HepG2 (cell line): ENCODE results near the gene MYADML2. TPM values are rescaled to one million over a fixed set of nuclear protein-coding genes. Genes with fewer than 3 reads are reported as not detected.

Experiments
- BORCS8-MEF2B ChIP-seq: sonication (generic); formaldehyde crosslinking; IDR thresholded peaks from 2 replicates; pipeline ENCODE4 v1.8.0; 2022; ENCODE audit warnings: mild to moderate bottlenecking, missing genetic modification reagents
- CREM ChIP-seq, 2 experiments: sonication (generic) in 1 of 2; formaldehyde crosslinking in 1 of 2; IDR thresholded peaks; 2 replicates each; pipeline versions ENCODE4 v1.4.0 to v1.6.1; 2016 to 2020; ENCODE audit warnings: antibody characterized with exemption in 1 of 2, mild to moderate bottlenecking in 1 of 2, missing genetic modification reagents in 1 of 2
- HDAC1 ChIP-seq: sonication (generic); formaldehyde crosslinking; IDR thresholded peaks from 2 replicates; pipeline ENCODE4 v1.5.1; 2020; ENCODE audit warnings: mild to moderate bottlenecking, missing genetic modification reagents
- HNF4G ChIP-seq, 2 experiments: sonication (generic) in 1 of 2; formaldehyde crosslinking in 1 of 2; IDR thresholded peaks; 2 replicates each; pipeline versions ENCODE4 v1.4.0 to v1.6.1; 2011 to 2020; ENCODE audit warnings: borderline replicate concordance in 2 of 2, low read depth in 2 of 2, mild to moderate bottlenecking in 2 of 2, low read length in 1 of 2, missing genetic modification reagents in 1 of 2, moderate library complexity in 1 of 2
- IKZF1 ChIP-seq: fragments of 450-650 bp; IDR thresholded peaks from 2 replicates; pipeline ENCODE4 v1.7.1; 2016
- KMT2B ChIP-seq: IDR thresholded peaks from 2 replicates; pipeline ENCODE4 v1.6.1; 2016; ENCODE audit warnings: missing genetic modification reagents, missing compliant biosample characterization
- MAZ ChIP-seq, 2 experiments: sonication (generic) in 1 of 2; formaldehyde crosslinking in 1 of 2; IDR thresholded peaks; 2 replicates each; pipeline versions ENCODE4 v1.5.0 to v1.6.1; 2012 to 2020; ENCODE audit warnings: low read depth in 2 of 2, mild to moderate bottlenecking in 2 of 2, borderline replicate concordance in 1 of 2, improper control_type of control experiment in 1 of 2, low read length in 1 of 2, missing genetic modification reagents in 1 of 2, moderate library complexity in 1 of 2
- NONO ChIP-seq, 2 experiments: fragments of 450-650 bp in 1 of 2; sonication (generic) in 1 of 2; formaldehyde crosslinking in 1 of 2; IDR thresholded peaks in 1 of 2; conservative IDR thresholded peaks in 1 of 2; 2 replicates each; pipeline versions ENCODE4 v1.6.1 to v1.8.0; 2017 to 2022; ENCODE audit warnings: mild to moderate bottlenecking in 1 of 2, missing genetic modification reagents in 1 of 2, moderate library complexity in 1 of 2
- PTBP1 ChIP-seq: fragments of 200-400 bp; formaldehyde crosslinking; IDR thresholded peaks from 2 replicates; pipeline ENCODE4 v1.6.1; 2018; ENCODE audit warnings: low read length, low read depth; ENCODE audit not compliant: poor library complexity, severe bottlenecking
- SSRP1 ChIP-seq: IDR thresholded peaks from 2 replicates; pipeline ENCODE4 v1.6.1; 2016; ENCODE audit warnings: control low read depth
- TEAD3 ChIP-seq: optimal IDR thresholded peaks from 2 replicates; pipeline ENCODE3; 2016; ENCODE audit warnings: borderline replicate concordance
- WIZ ChIP-seq: sonication (generic); formaldehyde crosslinking; IDR thresholded peaks from 2 replicates; pipeline ENCODE4 v1.5.1; 2020; ENCODE audit warnings: mild to moderate bottlenecking, missing genetic modification reagents
- ZFP36L2 ChIP-seq: sonication (generic); formaldehyde crosslinking; IDR thresholded peaks from 2 replicates; pipeline ENCODE4 v1.4.0; 2020; ENCODE audit warnings: missing genetic modification reagents
- ZFP90 ChIP-seq: sonication (generic); formaldehyde crosslinking; IDR thresholded peaks from 2 replicates; pipeline ENCODE4 v1.8.0; 2022; ENCODE audit warnings: missing genetic modification reagents, mild to moderate bottlenecking, inconsistent platforms, borderline replicate concordance
- ZNF34 ChIP-seq: sonication (generic); formaldehyde crosslinking; IDR thresholded peaks from 2 replicates; pipeline ENCODE4 v1.4.0; 2020; ENCODE audit warnings: mild to moderate bottlenecking, missing genetic modification reagents, borderline replicate concordance
- ZNF496 ChIP-seq: sonication (generic); formaldehyde crosslinking; IDR thresholded peaks from 2 replicates; pipeline ENCODE4 v1.8.1; 2023; ENCODE audit warnings: mild to moderate bottlenecking, moderate library complexity, missing genetic modification reagents; ENCODE audit not compliant: insufficient replicate concordance
- ZNF546 ChIP-seq: sonication (generic); formaldehyde crosslinking; conservative IDR thresholded peaks from 2 replicates; pipeline ENCODE4 v1.8.1; 2023; ENCODE audit warnings: mild to moderate bottlenecking, missing genetic modification reagents
- ZNF558 ChIP-seq: sonication (generic); formaldehyde crosslinking; IDR thresholded peaks from 2 replicates; pipeline ENCODE4 v1.9.0; 2022; ENCODE audit warnings: mild to moderate bottlenecking, missing genetic modification reagents, borderline replicate concordance
- polyA plus RNA-seq, 8 experiments: library from polyadenylated mRNA; depleted of rRNA in 3 of 8; stranded (reverse) in 7 of 8; unstranded in 1 of 8; fragments of >200 nt; fragmentation: Illumina TruSeq in 4 of 8; extraction: Trizol in 4 of 8; gene quantifications; 2 replicates each; pipeline versions ENCODE4 v1.2.1 to v1.2.3, GENCODE V29; 2011 to 2016; ENCODE audit warnings: low read depth in 4 of 8, missing spikeins in 1 of 8, mixed read lengths in 1 of 8; ENCODE audit not compliant: insufficient read depth in 1 of 8
- total RNA-seq, 5 experiments: library from RNA; depleted of rRNA; stranded (reverse); fragments of >200 nt; fragmentation: Illumina TruSeq; extraction: Trizol; gene quantifications; 2 replicates each; pipeline ENCODE4 v1.2.3, GENCODE V29; 2016; ENCODE audit warnings: low read depth in 1 of 5
- TF ChIP-seq, protein P1 (sequence below): sonication (generic); formaldehyde crosslinking; IDR thresholded peaks from 2 replicates; pipeline ENCODE4 v1.5.1; 2020; ENCODE audit warnings: mild to moderate bottlenecking, missing genetic modification reagents, borderline replicate concordance
- TF ChIP-seq, protein P2 (sequence below): sonication (generic); formaldehyde crosslinking; IDR thresholded peaks from 2 replicates; pipeline ENCODE4 v1.4.0; 2020; ENCODE audit warnings: mild to moderate bottlenecking, missing genetic modification reagents
- TF ChIP-seq, protein P3 (sequence below): sonication (generic); formaldehyde crosslinking; conservative IDR thresholded peaks from 2 replicates; pipeline ENCODE4 v1.4.0; 2020; ENCODE audit warnings: mild to moderate bottlenecking, missing genetic modification reagents, moderate library complexity
- TF ChIP-seq, protein P4 (sequence below): sonication (generic); formaldehyde crosslinking; IDR thresholded peaks from 2 replicates; pipeline ENCODE4 v1.8.0; 2022; ENCODE audit warnings: mild to moderate bottlenecking, missing genetic modification reagents; ENCODE audit not compliant: insufficient replicate concordance

MYADML2 gene
- total and polyA plus RNA-seq, 2 of the 13 experiments (the other 11 are each of a cell fraction or from before 2014, with no cell fraction given) = not detected

DNA sequence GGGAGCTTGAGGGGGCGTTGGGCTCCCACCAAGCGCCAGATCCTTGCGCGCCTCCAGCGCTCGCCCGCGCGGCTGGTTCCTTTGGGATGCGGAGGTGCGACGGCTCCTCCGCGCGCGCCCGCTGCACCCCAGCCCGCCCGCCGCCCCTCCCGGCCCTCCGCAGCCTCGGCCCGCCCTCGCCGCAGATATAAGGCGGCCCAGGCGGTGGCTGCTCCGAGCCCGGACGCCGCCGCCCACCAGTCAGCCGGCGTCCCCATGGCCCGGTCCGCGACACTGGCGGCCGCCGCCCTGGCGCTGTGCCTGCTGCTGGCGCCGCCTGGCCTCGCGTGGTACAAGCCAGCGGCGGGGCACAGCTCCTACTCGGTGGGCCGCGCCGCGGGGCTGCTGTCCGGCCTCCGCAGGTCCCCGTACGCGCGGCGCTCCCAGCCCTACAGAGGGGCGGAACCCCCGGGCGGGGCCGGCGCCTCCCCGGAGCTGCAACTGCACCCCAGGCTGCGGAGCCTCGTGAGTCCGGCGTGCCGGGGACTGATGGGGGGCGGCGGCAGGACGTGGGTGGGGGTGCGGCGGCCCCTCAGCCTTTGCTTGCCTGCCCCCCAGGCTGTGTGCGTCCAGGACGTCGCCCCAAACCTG lies 44.9 kb downstream of the MYADML2 start, which contains the start of gene NPB (continued):
- TF ChIP-seq MAZ (IDR thresholded peaks at IDR 0.05; ENCODE audit: borderline replicate concordance, low read depth, low read length) = no peak
- 0 out of 2 replicates have a peak, but pooled peaks have one; percentile 13 for TF ChIP-seq MAZ (CRISPR knock-in tag; IDR thresholded peaks at IDR 0.05; ENCODE audit: low read depth)
- TF ChIP-seq HNF4G (IDR thresholded peaks at IDR 0.05; ENCODE audit: borderline replicate concordance, low read depth, low read length) = no peak
- peak; percentile 48; the same call in 1 of the 2 replicates for TF ChIP-seq HNF4G (CRISPR knock-in tag; IDR thresholded peaks at IDR 0.05; ENCODE audit: borderline replicate concordance, low read depth)
- TF ChIP-seq SSRP1 (CRISPR knock-in tag) = no peak
- TF ChIP-seq, protein P1, sequence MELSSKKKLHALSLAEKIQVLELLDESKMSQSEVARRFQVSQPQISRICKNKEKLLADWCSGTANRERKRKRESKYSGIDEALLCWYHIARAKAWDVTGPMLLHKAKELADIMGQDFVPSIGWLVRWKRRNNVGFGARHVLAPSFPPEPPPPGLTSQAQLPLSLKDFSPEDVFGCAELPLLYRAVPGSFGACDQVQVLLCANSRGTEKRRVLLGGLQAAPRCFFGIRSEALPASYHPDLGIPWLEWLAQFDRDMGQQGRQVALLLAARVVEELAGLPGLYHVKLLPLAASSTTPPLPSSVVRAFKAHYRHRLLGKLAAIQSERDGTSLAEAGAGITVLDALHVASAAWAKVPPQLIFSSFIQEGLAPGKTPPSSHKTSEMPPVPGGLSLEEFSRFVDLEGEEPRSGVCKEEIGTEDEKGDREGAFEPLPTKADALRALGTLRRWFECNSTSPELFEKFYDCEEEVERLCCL (CRISPR knock-in tag) = no peak
- no peak for TF ChIP-seq CREM (IDR thresholded peaks at IDR 0.05)
- no peak for TF ChIP-seq CREM (CRISPR knock-in tag; IDR thresholded peaks at IDR 0.05)
- TF ChIP-seq KMT2B (CRISPR knock-in tag) = no peak
- no peak for TF ChIP-seq ZFP90 (CRISPR knock-in tag)
- TF ChIP-seq ZNF496 (CRISPR knock-in tag) = no peak
- TF ChIP-seq WIZ = no peak
- no peak for TF ChIP-seq NONO (IDR thresholded peaks at IDR 0.05)
- peak; percentile 73 for TF ChIP-seq NONO (CRISPR knock-in tag; conservative IDR thresholded peaks at IDR 0.05)
- TF ChIP-seq PTBP1 = no peak
- TF ChIP-seq, protein P2, sequence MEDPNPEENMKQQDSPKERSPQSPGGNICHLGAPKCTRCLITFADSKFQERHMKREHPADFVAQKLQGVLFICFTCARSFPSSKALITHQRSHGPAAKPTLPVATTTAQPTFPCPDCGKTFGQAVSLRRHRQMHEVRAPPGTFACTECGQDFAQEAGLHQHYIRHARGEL = no peak
- TF ChIP-seq HDAC1 (CRISPR knock-in tag) = no peak
- TF ChIP-seq, protein P3, sequence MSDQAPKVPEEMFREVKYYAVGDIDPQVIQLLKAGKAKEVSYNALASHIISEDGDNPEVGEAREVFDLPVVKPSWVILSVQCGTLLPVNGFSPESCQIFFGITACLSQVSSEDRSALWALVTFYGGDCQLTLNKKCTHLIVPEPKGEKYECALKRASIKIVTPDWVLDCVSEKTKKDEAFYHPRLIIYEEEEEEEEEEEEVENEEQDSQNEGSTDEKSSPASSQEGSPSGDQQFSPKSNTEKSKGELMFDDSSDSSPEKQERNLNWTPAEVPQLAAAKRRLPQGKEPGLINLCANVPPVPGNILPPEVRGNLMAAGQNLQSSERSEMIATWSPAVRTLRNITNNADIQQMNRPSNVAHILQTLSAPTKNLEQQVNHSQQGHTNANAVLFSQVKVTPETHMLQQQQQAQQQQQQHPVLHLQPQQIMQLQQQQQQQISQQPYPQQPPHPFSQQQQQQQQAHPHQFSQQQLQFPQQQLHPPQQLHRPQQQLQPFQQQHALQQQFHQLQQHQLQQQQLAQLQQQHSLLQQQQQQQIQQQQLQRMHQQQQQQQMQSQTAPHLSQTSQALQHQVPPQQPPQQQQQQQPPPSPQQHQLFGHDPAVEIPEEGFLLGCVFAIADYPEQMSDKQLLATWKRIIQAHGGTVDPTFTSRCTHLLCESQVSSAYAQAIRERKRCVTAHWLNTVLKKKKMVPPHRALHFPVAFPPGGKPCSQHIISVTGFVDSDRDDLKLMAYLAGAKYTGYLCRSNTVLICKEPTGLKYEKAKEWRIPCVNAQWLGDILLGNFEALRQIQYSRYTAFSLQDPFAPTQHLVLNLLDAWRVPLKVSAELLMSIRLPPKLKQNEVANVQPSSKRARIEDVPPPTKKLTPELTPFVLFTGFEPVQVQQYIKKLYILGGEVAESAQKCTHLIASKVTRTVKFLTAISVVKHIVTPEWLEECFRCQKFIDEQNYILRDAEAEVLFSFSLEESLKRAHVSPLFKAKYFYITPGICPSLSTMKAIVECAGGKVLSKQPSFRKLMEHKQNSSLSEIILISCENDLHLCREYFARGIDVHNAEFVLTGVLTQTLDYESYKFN = no peak
- no peak; the same call in 1 of the 2 replicates for TF ChIP-seq ZNF558 (CRISPR knock-in tag)
- TF ChIP-seq ZNF546 (CRISPR knock-in tag) = peak; percentile 84
- TF ChIP-seq BORCS8-MEF2B (CRISPR knock-in tag) = no peak
- TF ChIP-seq, protein P4, sequence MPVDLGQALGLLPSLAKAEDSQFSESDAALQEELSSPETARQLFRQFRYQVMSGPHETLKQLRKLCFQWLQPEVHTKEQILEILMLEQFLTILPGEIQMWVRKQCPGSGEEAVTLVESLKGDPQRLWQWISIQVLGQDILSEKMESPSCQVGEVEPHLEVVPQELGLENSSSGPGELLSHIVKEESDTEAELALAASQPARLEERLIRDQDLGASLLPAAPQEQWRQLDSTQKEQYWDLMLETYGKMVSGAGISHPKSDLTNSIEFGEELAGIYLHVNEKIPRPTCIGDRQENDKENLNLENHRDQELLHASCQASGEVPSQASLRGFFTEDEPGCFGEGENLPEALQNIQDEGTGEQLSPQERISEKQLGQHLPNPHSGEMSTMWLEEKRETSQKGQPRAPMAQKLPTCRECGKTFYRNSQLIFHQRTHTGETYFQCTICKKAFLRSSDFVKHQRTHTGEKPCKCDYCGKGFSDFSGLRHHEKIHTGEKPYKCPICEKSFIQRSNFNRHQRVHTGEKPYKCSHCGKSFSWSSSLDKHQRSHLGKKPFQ = no peak
- no peak for TF ChIP-seq IKZF1
- no peak for TF ChIP-seq ZFP36L2 (CRISPR knock-in tag)
- TF ChIP-seq ZNF34 (CRISPR knock-in tag) = peak; percentile 87; the same call in 1 of the 2 replicates
- TF ChIP-seq TEAD3 (CRISPR knock-in tag) = no peak
